Liver (tissue), 9 donors: ENCODE results near the gene SLC16A6. TPM values are rescaled to one million over a fixed set of nuclear protein-coding genes. Genes with fewer than 3 reads are reported as not detected.
"Not testable (repeated sequence)": the region's sequence is repeated elsewhere in the genome, so short reads cannot be mapped to it uniquely, and the experiment has no call there.

Experiments used
- DNase-seq: peaks from one replicate; pipeline ENCODE4 v3.0.0-alpha.2; 2017; ENCODE audit warnings: low spot score
- H3K27ac ChIP-seq, 2 donors: one replicate each; pipeline ENCODE4 v1.7.0; 2013; ENCODE audit warnings: inconsistent platforms in 2 of 2, low read length in 2 of 2, control low read depth in 1 of 2, low read depth in 1 of 2, mild to moderate bottlenecking in 1 of 2
- H3K27me3 ChIP-seq, 4 donors: one replicate each; pipeline versions ENCODE4 v1.6.1 to v1.7.0; 2013; ENCODE audit warnings: low read length in 3 of 4, inconsistent platforms in 1 of 4, mild to moderate bottlenecking in 1 of 4, moderate library complexity in 1 of 4; ENCODE audit not compliant: control insufficient read depth in 4 of 4, insufficient read depth in 4 of 4
- H3K36me3 ChIP-seq, 4 donors: one replicate each; pipeline versions ENCODE4 v1.6.1 to v1.7.0; 2013; ENCODE audit warnings: low read length in 3 of 4, mild to moderate bottlenecking in 3 of 4, low read depth in 1 of 4, moderate library complexity in 1 of 4; ENCODE audit not compliant: control insufficient read depth in 4 of 4, insufficient read depth in 3 of 4
- H3K4me1 ChIP-seq, 4 donors: one replicate each; pipeline versions ENCODE4 v1.6.1 to v1.7.0; 2013; ENCODE audit warnings: low read length in 3 of 4, mild to moderate bottlenecking in 3 of 4, moderate library complexity in 1 of 4; ENCODE audit not compliant: control insufficient read depth in 4 of 4, insufficient read depth in 4 of 4
- H3K4me3 ChIP-seq, 3 donors: one replicate each; pipeline versions ENCODE4 v1.6.1 to v1.7.0; 2013; ENCODE audit warnings: low read length in 3 of 3, control low read depth in 1 of 3, low read depth in 1 of 3, mild to moderate bottlenecking in 1 of 3
- H3K9ac ChIP-seq, 2 donors: one replicate each; pipeline ENCODE4 v1.7.0; 2013; ENCODE audit warnings: low read length in 2 of 2, mild to moderate bottlenecking in 2 of 2, moderate library complexity in 2 of 2, control low read depth in 1 of 2, low read depth in 1 of 2
- H3K9me3 ChIP-seq, 4 donors: one replicate each; pipeline versions ENCODE4 v1.6.1 to v1.7.0; 2013; ENCODE audit warnings: low read length in 3 of 4; ENCODE audit not compliant: control insufficient read depth in 4 of 4
- ATF3 ChIP-seq: IDR thresholded peaks from 2 replicates; pipeline ENCODE4 v1.6.1; 2016; ENCODE audit warnings: antibody characterized with exemption
- CTCF ChIP-seq: fragments of 150-350 bp; IDR thresholded peaks from 2 replicates; pipeline ENCODE4 v1.5.1; 2017; ENCODE audit warnings: improper control_type of control experiment, low read depth, low read length; ENCODE audit not compliant: missing input control
- EGR1 ChIP-seq, 2 donors: IDR thresholded peaks; 2 replicates each; pipeline ENCODE4 v1.6.1; 2016 to 2018; ENCODE audit warnings: antibody characterized with exemption in 2 of 2, low read depth in 2 of 2
- FOXA1 ChIP-seq: IDR thresholded peaks from 2 replicates; pipeline ENCODE4 v1.6.1; 2016; ENCODE audit warnings: antibody characterized with exemption
- FOXA2 ChIP-seq: IDR thresholded peaks from 2 replicates; pipeline ENCODE4 v1.6.1; 2016; ENCODE audit warnings: antibody characterized with exemption
- GABPA ChIP-seq, 2 donors: IDR thresholded peaks in 1 of 2; conservative IDR thresholded peaks in 1 of 2; 2 replicates each; pipeline ENCODE4 v1.6.1; 2016; ENCODE audit warnings: antibody characterized with exemption in 2 of 2, mild to moderate bottlenecking in 1 of 2, moderate library complexity in 1 of 2
- HNF4A ChIP-seq, 2 donors: conservative IDR thresholded peaks; 2 replicates each; pipeline ENCODE4 v1.6.1; 2016; ENCODE audit warnings: antibody characterized with exemption in 2 of 2, mild to moderate bottlenecking in 2 of 2
- HNF4G ChIP-seq: IDR thresholded peaks from 2 replicates; pipeline ENCODE4 v1.6.1; 2016; ENCODE audit warnings: antibody characterized with exemption
- JUND ChIP-seq, 2 donors: IDR thresholded peaks; 2 replicates each; pipeline ENCODE4 v1.6.1; 2016; ENCODE audit warnings: antibody characterized with exemption in 2 of 2
- MAX ChIP-seq: IDR thresholded peaks from 2 replicates; pipeline ENCODE4 v1.6.1; 2016; ENCODE audit warnings: antibody characterized with exemption
- NR2F2 ChIP-seq: IDR thresholded peaks from 2 replicates; pipeline ENCODE4 v1.6.1; 2016; ENCODE audit warnings: antibody characterized with exemption
- RAD21 ChIP-seq, 2 donors: IDR thresholded peaks; 2 replicates each; pipeline ENCODE4 v1.6.1; 2016; ENCODE audit warnings: antibody characterized with exemption in 2 of 2, mild to moderate bottlenecking in 2 of 2
- RXRA ChIP-seq, 2 donors: IDR thresholded peaks; 2 replicates each; pipeline ENCODE4 v1.6.1; 2017 to 2018; ENCODE audit warnings: antibody characterized with exemption in 2 of 2, mild to moderate bottlenecking in 1 of 2
- TAF1 ChIP-seq: conservative IDR thresholded peaks from 2 replicates; pipeline ENCODE4 v1.6.1; 2016; ENCODE audit warnings: antibody characterized with exemption, mild to moderate bottlenecking
- YY1 ChIP-seq: IDR thresholded peaks from 2 replicates; pipeline ENCODE4 v1.6.1; 2016; ENCODE audit warnings: antibody characterized with exemption, mild to moderate bottlenecking
- ZBTB33 ChIP-seq: IDR thresholded peaks from 2 replicates; pipeline ENCODE4 v1.6.1; 2016; ENCODE audit warnings: antibody characterized with exemption
- WGBS: extraction: QIAGEN DNeasy Blood & Tissue Kit; methylation state at CpG from one replicate; pipeline ENCODE4 v1.1.7; 2013; 5-methylcytosine and 5-hydroxymethylcytosine counted together
- polyA plus RNA-seq, 2 donors: library from polyadenylated mRNA; stranded (reverse) in 1 of 2; unstranded in 1 of 2; fragments of 200-250 nt in 1 of 2; fragments of >200 nt in 1 of 2; fragmentation: Nextera tagmentation in 1 of 2; extraction: Ambion mirVana in 1 of 2; gene quantifications; one replicate each; pipeline versions ENCODE4 v1.2.1 to v1.2.3, GENCODE V29; 2013 to 2015
- total RNA-seq, 2 donors: library from RNA; depleted of rRNA; stranded (reverse); fragments of >200 nt; gene quantifications; one replicate each; pipeline ENCODE4 v1.2.3, GENCODE V29; 2014
- TF ChIP-seq, protein P1 (sequence below): IDR thresholded peaks from 2 replicates; pipeline ENCODE4 v1.6.1; 2016; ENCODE audit warnings: antibody characterized with exemption, mild to moderate bottlenecking
- donor health status: healthy.
- donor health status: healthy.
- donor health status: healthy.
- donor health status: healthy.
- donor health status: healthy.

The SLC16A6 gene
- total and polyA plus RNA-seq, 4 donors: 0.11 to 0.92 (median 0.59) TPM

DNA sequence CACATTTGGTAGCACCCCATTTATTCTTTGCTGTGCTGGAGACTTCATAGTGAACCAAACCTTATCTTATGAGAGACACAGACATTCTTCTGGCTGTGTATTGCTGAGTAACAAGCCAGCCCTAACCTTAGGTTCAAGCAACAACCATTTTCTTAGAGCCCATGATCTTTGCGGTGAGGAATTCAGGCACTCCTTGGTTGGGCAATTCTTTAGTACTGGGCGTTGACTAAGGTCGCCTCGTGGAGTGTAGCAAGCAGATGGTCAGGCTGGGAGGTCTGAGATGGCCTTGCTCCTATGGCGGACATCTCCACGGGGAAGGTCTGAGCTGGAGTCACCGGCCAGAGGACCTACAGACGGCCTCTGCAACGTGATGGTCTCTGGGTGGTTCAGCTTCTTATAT, 43.5 kb upstream of the SLC16A6 start:
- H3K27ac ChIP-seq: no peak overlapping the region
- no peaks in the 10 kb centered on the region for H3K4me1 ChIP-seq
- no peak overlapping the region for H3K9ac ChIP-seq
- H3K4me3 ChIP-seq: no peak overlapping the region
- DNase-seq: no peak
- peaks cover 0 to 2% (median under 1%) of the 10 kb centered on the region in 4 donors for H3K9me3 ChIP-seq
- WGBS: 97% methylated on average over 9 of the region's 9 CpGs
- TF ChIP-seq RAD21 (IDR thresholded peaks at IDR 0.05): no peak
- TF ChIP-seq, protein P1, sequence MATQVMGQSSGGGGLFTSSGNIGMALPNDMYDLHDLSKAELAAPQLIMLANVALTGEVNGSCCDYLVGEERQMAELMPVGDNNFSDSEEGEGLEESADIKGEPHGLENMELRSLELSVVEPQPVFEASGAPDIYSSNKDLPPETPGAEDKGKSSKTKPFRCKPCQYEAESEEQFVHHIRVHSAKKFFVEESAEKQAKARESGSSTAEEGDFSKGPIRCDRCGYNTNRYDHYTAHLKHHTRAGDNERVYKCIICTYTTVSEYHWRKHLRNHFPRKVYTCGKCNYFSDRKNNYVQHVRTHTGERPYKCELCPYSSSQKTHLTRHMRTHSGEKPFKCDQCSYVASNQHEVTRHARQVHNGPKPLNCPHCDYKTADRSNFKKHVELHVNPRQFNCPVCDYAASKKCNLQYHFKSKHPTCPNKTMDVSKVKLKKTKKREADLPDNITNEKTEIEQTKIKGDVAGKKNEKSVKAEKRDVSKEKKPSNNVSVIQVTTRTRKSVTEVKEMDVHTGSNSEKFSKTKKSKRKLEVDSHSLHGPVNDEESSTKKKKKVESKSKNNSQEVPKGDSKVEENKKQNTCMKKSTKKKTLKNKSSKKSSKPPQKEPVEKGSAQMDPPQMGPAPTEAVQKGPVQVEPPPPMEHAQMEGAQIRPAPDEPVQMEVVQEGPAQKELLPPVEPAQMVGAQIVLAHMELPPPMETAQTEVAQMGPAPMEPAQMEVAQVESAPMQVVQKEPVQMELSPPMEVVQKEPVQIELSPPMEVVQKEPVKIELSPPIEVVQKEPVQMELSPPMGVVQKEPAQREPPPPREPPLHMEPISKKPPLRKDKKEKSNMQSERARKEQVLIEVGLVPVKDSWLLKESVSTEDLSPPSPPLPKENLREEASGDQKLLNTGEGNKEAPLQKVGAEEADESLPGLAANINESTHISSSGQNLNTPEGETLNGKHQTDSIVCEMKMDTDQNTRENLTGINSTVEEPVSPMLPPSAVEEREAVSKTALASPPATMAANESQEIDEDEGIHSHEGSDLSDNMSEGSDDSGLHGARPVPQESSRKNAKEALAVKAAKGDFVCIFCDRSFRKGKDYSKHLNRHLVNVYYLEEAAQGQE: no peak
- TF ChIP-seq NR2F2: no peak
- TF ChIP-seq FOXA1: no peak
- TF ChIP-seq RXRA (IDR thresholded peaks at IDR 0.05): no peak
- no peak for TF ChIP-seq EGR1 (IDR thresholded peaks at IDR 0.05; ENCODE audit: low read depth in 2 of 2)
- no peak for TF ChIP-seq HNF4A (conservative IDR thresholded peaks at IDR 0.05)
- TF ChIP-seq GABPA (IDR thresholded peaks at IDR 0.05 in 1 of 2, conservative IDR thresholded peaks at IDR 0.05 in 1 of 2): no peak
- no peak for TF ChIP-seq TAF1
- no peak for TF ChIP-seq CTCF
- no peak for TF ChIP-seq YY1
- TF ChIP-seq FOXA2: no peak
- no peaks in the 10 kb centered on the region for H3K36me3 ChIP-seq
- no peaks in the 10 kb centered on the region for H3K27me3 ChIP-seq

GRCh38 chr17:68331932-68332331, 41.0 kb upstream of the SLC16A6 start:
- H3K27ac ChIP-seq, H3K36me3 ChIP-seq, H3K4me1 ChIP-seq, H3K9ac ChIP-seq, DNase-seq, H3K9me3 ChIP-seq, H3K4me3 ChIP-seq, H3K27me3 ChIP-seq: not testable (repeated sequence)
- WGBS: 96% methylated on average over 12 of the region's 12 CpGs

GRCh38 chr17:68329331-68329730, 38.4 kb upstream of the SLC16A6 start:
- H3K4me1 ChIP-seq: no peaks in the 10 kb centered on the region
- peaks cover 0 to 2% (median under 1%) of the 10 kb centered on the region in 4 donors for H3K9me3 ChIP-seq
- H3K27ac ChIP-seq: no peak overlapping the region
- WGBS: 95% methylated on average over 7 of the region's 7 CpGs
- H3K9ac ChIP-seq: no peak overlapping the region
- no peak overlapping the region for H3K4me3 ChIP-seq
- no peaks in the 10 kb centered on the region for H3K27me3 ChIP-seq
- no peak for DNase-seq
- H3K36me3 ChIP-seq: no peaks in the 10 kb centered on the region
- TF ChIP-seq JUND (IDR thresholded peaks at IDR 0.05): no peak
- no peak for TF ChIP-seq YY1
- TF ChIP-seq CTCF: no peak
- TF ChIP-seq NR2F2: no peak
- TF ChIP-seq FOXA1: no peak
- TF ChIP-seq ZBTB33: no peak
- no peak for TF ChIP-seq ATF3
- no peak for TF ChIP-seq HNF4A (conservative IDR thresholded peaks at IDR 0.05)
- no peak for TF ChIP-seq RXRA (IDR thresholded peaks at IDR 0.05)
- TF ChIP-seq TAF1: no peak
- TF ChIP-seq EGR1 (IDR thresholded peaks at IDR 0.05; ENCODE audit: low read depth in 2 of 2): no peak
- no peak for TF ChIP-seq MAX
- no peak for TF ChIP-seq HNF4G
- TF ChIP-seq FOXA2: no peak
